GM21786 (cell line): ENCODE data around the gene HSP90AB1.

ENCODE experiments used
- ATAC-seq: cut with Tn5 transposase; IDR thresholded peaks from one replicate; pipeline ENCODE4 v1.9.1; 2021; ENCODE audit not compliant: unreplicated experiment

HSP90AB1 gene

DNA sequence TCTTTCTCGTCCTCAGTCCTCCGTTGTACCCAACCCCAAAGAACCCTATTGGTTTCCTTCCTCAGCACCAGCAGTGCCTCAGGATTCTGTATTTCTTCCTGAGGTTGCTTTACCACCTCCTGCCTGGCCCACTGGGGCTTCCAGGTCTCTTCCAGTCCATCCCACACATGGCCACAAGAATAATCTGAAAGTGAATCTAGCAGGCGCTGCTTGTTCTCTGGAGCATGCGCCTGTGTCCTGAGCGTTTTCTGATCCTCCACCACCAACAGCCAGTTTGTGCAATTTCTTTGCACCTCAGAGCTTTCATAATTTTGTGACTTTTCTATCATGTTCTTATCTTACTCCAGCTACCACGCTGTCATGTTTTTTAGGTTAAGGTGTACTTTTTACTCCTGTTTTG, 11.6 kb upstream of the HSP90AB1 start:
- ATAC-seq: no peak

DNA sequence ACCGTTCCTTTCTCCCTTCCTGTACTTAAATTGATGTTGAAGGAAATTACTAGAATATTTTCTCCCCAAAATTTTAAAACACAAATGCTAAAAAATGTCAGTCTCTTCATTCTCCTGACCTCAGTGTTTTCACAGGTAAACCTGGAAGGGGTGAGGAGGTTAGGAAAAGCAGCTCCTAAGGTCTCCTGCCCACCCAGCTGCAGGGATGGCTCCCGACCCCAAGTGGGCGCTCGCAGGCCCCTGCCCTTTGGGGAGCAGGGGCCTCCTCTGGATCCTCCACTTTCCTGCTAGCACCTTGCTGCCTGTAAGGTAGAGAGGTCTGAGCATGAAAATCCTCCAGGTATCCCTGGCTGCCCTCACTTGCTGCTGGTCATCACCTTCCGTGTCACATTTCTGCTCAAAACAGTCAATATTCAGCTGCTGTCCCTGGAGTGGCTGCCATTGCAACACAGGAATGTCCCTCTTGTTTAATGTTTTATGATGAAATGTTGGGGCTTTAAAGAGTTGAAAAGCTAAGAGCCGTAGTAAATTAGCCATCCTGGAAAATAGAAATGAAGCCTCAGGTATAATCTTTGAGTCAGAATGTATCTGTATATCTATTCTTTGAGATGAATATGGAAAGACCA, 10.9 kb upstream of the HSP90AB1 start:
- ATAC-seq: no peak

DNA sequence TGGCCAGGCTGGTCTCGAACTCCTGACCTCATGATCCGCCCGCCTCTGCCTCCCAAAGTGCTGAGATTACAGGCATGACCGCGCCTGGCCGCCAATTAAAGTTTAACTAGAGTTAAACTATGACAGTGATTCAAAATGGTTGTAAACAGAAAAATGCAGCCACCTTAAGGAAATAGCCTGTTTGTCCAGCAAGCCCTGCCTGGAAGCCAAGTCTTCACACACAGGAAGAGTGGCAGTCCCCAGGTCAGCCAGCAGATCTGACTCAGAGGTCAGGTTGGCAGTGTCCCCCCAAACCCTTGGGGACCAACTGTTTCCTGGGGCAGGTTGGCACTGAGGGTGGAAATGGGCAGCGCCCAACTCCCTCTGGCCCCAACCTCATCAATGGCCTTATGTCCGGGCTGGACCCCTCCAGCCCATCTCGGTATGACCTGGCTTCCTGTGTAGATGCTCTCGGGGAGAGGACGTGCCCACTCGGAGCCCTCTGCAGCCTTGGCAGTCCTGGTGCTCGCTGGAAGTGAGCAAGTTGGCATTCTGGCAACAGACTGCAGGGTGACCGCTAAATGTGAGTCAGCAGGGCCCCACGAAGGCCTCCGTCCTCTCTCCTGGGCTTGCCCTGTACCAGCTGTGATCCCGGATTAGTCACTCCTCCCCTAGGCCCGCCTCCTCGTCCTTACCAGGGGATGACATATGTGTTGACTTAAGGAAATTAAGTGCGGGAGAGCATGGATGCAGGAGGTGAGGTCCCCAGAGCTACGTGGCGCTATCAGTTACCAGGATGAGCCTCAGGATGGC, 9.7 kb upstream of the HSP90AB1 start:
- peak; percentile 76 for ATAC-seq

DNA sequence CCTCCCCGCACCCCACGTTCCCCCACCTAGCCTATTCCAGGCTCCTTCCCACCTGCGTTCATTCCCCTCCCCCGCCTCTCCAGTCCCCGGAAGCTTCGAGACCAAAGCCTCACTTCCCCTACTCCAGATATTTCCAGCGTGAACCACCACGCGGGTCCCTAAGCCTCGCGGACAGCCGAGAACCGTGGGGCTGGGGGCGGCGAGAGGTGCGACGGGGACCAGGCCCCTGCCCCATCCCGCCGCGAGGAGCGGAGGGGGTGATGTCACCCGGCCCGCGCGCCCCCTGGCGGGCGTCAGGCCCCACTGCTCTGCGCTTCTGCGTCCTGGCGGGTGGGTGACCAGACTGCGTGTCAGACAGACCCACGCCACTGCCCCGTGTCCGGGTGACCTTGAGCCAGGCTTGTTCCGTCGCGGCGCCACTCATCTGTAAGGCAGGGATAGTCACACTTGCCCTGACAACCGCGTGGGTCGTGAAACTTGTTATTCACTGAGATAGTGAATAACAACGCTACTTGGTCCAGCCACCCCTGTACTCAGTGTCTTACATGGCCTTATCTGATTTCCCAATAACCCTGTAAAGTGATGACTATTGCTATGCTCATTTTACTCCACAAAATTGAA, 9.0 kb upstream of the HSP90AB1 start:
- ATAC-seq: peak; percentile 69

DNA sequence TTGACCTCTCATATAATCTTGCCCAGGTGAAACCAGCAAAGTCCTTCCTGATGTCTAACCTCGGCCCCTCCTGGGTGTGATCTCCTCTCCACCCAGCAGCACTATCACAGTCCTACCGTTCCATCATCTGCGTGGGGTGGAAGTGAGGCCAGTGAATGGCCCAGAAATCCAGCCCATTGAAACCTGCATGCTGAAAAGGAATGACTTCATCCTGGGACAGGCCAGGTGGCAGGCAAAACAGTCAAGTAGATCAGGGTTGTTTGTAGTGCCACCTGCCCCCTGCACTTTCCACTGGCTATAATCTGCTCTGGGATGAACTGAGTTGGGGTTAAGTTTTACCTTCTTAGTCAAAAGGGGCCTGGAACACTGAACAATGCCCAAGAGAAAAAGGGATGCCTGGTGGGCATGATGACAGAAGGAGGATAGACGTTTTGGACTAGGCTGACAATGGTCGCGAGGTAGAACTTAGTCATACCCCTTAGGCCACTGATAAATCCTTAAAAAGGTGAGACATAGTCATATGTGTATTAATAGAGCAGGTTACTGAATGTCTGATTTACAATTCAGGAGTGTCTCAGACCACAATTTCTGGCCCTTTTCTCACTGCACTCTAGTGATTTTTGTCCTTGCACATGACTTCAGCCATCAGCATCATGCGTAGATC, 8.1 kb upstream of the HSP90AB1 start:
- ATAC-seq: no peak

DNA sequence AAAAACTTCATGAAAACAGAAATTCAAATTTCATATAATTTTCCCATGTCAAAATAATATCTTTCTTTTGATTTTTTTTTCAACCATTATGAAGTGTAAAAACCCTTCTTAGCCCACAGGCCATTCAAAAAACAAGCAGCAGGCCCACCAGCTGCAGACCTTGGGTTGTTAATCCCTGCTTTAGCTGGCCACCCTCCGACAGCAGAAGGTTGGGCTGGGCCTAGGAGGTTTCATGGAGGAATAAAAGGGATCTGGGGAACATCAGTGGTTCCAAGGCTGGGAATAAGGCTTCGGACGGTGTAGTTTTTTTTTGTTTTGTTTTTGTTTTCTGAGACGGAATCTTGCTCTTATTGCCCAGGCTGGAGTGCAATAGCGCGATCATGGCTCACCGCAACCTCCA, 3.6 kb upstream of the HSP90AB1 start:
- no peak for ATAC-seq

DNA sequence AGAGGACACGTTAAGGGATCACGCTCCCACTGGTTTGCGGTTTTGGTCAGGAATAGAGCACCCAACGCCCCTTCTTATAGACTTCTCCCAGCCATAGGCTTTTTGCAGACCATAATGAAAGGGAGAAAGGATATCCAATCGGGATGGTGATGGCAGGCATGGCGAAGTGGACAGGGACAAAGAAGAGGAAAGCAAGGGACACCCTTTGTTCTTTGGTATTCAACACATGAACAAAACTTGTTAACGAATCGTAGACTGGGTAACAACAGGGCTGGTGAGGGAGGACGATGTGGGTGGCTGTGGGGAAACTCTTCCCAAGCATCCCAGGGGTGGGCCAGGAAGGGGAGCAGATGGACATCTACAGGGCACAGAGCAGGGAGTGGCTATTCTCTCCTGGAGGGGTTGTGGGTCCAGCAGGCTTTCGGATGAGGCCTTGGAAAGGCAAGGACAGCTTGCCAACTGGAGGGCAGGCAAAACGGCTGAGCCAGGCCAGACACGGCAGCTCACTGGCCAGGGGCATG, 1.4 kb upstream of the HSP90AB1 start:
- no peak for ATAC-seq

DNA sequence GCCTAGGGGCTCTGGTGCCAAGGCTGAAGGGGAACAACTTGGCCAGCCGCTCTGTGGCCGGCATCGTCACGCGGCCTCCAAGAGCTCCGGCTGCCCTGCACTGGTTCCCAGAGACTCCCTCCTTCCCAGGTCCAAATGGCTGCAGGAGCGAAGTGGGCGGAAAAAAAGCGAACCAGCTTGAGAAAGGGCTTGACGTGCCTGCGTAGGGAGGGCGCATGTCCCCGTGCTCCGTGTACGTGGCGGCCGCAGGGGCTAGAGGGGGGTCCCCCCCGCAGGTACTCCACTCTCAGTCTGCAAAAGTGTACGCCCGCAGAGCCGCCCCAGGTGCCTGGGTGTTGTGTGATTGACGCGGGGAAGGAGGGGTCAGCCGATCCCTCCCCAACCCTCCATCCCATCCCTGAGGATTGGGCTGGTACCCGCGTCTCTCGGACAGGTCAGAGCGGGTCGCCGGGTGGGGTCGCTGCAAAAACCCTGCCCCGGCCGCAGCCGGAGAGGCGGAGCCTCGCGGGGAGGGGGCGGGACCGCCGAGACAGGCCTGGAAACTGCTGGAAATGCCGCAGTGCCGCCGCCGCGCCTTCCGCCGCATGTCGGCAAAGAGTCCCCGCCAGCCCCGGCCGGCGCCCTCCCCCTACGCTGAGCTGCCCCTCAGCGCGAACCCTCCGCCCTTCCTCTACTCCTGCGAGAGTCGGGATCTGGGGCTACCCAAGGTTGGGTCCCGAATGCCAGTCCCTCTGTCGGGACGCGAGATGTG, 814 bp upstream of the HSP90AB1 start:
- ATAC-seq: peak; percentile 44

DNA sequence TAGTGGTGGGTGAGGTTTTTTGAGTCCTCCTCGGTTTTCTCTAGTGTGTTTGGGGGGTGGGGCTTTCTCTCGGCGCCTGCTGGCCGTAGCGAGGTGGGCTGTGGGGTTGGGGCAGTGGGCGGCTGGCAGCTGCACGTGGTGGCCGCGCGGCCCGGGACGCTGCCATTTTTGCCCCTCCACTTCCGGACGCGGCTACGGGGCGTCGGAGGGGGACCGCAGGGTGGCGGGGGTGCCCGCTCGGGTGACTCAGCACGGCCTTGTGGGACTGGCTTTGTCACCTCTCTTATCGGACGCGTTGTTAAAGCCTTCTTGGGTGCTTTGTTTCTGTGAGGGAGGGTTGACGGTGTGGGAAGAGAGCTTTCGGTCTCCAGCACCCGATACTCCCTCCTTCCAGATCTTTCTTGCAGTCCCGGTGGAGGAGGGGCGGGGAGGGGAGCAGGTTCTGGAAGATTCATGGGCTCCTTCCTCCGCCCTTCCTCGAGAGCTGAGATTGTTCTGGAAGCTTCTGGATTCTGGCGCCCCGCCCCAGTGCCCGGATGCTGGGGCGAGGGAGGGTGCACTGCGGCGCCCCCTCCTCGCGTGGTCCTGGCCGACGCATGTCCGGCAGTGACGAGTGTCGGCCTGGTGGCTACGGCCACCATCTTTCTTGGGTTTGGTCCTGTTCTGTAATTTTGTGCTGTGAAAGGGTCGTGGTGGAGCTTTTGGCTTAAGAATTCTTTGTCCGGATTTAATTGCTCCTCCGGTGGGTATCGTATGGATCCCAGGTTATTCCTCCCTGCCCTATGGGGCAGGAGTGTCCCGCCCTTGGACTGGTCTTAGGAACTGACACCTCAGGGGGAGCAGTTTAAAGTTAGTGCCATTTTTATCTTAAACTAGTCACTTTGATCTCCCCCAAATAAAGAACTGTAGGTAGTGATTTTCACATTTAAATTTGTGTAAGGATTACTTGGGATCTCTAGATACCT, 719 bp downstream of the HSP90AB1 start:
- peak; percentile 29 for ATAC-seq

DNA sequence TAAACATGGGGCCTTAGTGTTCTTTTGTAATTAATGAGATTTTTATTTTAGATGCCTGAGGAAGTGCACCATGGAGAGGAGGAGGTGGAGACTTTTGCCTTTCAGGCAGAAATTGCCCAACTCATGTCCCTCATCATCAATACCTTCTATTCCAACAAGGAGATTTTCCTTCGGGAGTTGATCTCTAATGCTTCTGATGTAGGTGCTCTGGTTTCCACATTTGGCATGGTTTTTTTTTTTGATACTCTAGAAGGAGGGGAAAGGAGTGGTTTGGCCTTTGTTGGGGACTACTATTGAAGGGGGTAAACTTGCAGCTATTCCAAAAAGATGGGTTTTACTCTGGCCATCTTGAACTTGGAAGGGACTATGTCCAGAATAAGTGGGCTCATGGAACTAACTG, 1.7 kb downstream of the HSP90AB1 start:
- no peak for ATAC-seq

DNA sequence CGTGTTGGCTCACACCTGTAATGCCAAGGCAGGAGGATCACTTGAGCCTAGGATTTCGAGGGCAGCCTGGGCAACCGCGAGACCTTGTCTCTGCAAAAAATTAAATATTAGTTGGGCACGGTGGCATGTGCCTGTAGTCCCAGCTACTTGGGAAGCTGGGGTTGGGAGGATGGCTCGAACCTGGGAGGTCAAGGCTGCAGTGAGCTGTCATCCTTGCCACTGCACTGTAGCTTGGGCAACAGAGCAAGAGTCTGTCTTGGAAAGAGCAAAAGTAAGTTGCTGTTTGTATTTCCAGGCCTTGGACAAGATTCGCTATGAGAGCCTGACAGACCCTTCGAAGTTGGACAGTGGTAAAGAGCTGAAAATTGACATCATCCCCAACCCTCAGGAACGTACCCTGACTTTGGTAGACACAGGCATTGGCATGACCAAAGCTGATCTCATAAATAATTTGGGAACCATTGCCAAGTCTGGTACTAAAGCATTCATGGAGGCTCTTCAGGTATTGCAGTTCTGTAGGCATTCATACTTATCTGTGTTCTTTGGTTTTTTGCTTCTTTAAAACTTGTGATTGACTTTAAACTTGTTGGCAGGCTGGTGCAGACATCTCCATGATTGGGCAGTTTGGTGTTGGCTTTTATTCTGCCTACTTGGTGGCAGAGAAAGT, 2.3 kb downstream of the HSP90AB1 start:
- no peak for ATAC-seq

DNA sequence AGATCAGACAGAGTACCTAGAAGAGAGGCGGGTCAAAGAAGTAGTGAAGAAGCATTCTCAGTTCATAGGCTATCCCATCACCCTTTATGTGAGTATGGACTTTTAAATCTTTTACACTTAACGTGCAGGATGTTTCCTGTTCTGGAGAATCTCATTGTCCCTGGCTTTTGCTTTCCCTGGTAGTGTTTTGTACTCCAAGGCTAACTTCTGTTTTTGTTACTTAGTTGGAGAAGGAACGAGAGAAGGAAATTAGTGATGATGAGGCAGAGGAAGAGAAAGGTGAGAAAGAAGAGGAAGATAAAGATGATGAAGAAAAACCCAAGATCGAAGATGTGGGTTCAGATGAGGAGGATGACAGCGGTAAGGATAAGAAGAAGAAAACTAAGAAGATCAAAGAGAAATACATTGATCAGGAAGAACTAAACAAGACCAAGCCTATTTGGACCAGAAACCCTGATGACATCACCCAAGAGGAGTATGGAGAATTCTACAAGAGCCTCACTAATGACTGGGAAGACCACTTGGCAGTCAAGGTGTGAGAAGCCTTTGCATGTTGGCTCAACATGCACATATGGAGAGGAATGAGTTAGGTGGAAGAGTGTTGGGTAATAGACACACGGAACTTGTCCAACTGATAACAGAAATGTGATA, 3.3 kb downstream of the HSP90AB1 start:
- no peak for ATAC-seq

DNA sequence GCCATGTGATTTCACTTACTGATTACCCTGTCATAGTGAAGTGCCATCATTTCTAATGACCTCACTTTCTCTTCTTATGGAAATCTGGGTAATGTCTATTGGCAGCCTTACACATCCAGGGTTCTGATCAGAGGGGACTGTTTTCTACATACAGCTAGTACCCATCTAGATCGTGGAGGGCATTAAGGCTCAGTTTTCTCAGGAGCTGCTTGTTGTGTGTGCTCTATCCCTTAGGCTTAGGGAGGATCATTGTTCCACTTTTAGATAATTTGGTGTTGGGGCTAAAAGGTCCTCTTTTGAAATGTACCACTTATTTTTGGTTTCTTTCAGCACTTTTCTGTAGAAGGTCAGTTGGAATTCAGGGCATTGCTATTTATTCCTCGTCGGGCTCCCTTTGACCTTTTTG, 3.8 kb downstream of the HSP90AB1 start:
- ATAC-seq: no peak

DNA sequence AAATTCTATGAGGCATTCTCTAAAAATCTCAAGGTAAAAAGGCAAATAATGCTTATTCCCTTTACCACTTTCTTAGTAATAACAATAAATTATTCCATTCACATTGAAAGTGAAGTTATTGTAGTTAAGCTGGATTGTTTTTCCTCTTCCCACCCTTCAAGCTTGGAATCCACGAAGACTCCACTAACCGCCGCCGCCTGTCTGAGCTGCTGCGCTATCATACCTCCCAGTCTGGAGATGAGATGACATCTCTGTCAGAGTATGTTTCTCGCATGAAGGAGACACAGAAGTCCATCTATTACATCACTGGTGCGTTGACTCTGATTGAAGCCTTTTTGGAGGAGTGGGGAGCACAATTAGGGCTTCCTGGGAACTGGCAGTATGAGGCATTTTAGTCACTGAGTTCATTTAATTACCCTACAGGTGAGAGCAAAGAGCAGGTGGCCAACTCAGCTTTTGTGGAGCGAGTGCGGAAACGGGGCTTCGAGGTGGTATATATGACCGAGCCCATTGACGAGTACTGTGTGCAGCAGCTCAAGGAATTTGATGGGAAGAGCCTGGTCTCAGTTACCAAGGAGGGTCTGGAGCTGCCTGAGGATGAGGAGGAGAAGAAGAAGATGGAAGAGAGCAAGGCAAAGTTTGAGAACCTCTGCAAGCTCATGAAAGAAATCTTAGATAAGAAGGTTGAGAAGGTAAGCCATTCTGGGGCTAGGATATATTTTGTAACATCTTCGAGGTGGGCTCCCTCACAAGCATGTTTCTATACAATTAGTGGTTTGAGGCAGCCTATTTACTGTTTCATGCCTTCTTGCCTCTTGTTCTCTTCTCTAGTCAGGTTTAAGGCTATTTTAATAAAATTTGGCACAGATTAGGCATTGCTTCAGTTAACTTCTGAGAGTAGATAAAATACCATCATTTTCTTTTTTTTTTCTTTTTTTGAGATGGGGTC, 4.9 kb downstream of the HSP90AB1 start:
- no peak for ATAC-seq

DNA sequence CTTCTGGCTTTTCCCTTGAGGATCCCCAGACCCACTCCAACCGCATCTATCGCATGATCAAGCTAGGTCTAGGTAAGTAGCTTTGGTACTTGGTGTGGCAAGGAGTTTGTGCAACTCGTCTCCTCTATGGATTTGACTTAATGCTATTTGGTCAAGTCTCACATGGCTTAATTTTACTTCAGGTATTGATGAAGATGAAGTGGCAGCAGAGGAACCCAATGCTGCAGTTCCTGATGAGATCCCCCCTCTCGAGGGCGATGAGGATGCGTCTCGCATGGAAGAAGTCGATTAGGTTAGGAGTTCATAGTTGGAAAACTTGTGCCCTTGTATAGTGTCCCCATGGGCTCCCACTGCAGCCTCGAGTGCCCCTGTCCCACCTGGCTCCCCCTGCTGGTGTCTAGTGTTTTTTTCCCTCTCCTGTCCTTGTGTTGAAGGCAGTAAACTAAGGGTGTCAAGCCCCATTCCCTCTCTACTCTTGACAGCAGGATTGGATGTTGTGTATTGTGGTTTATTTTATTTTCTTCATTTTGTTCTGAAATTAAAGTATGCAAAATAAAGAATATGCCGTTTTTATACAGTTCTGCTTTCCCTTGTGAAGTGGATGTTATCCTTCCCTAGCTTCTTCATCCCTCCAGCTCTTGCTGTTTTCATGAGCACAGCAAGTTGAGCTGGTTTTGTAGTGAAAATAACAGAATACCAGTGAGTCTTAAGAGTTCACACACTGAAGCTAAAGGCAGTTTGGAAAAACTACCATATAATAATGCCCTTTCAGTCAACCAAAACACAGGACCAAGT, 6.6 kb downstream of the HSP90AB1 start:
- ATAC-seq: no peak

DNA sequence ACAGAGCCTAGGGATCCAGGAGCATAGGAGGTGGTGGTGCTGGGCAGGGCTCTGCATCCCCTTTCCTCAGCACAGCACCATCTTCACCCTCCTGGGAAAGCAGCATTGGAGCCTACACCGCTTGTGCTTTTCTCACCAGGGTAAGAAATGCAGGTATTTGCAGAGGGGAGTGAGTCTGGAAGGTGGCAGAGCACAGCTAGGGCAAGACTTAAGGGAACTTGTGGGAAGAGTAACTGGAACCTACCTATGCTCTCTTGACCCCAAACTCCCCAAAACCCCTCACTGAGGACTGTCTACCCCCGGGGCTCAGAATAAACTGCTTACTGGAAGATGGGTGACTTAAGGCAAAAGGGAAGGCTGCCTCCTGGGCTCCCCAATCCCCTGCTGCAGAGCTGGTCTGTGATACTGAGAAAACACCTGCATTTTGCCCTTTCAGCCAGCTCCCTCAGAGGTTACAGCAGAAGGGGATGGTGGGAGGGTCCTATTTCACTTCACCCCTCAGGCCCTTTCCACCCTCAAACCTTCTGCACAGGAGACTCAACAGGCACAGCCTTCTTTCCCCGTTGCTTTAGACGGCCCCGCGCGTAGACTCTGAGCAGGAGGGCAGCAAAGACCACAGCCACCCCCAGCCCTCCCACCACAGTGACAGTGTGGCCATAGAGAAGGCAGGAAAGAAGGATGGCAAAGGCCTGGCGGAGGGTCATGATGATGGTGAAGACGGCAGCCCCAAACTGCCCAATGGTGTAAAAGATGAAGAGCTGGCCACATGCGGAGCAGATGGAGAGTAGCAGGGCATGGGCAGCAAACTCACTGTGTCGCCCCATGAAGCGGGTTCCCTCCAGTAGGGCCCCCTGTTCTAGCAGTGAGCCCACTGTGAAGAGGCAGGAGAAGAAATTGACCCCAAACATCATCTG, 7.5 kb downstream of the HSP90AB1 start:
- ATAC-seq: no peak
